ENCODE data around the gene EPHB1. TPM values are rescaled to one million over a fixed set of nuclear protein-coding genes. Genes with fewer than 3 reads are reported as not detected.

Gene EPHB1
- total and polyA plus RNA-seq, 2 donors (not counting 3 experiments of a cell fraction or from before 2014, with no cell fraction given), result 1.3 to 5.2 TPM

DNA sequence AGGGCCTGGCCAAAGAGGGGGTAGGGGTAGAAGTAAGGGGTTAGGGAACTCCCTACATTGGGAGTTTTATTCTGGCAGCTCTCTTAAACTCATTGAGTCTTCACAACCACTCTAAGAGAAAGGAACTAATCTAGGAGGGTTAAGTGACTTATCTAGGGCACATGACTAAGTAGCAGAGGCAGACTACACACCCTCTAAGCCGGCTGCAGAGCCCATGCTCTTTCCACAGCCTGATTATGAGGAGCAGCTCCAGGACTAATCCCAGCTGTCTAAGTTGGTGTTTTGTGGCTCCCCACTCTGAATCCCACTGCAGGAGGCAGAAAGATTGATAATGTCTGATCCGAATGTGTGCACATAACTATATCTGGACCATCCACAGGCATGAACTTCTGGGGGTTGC lies 374.6 kb downstream of the EPHB1 start:
- no peak for TF ChIP-seq POLR2AphosphoS5 (IDR thresholded peaks at IDR 0.05; ENCODE audit: insufficient read depth, low read depth, low read length)
- no peak for TF ChIP-seq POLR2A (IDR thresholded peaks at IDR 0.05; ENCODE audit: low read depth, low read length)
- TF ChIP-seq, protein P1, sequence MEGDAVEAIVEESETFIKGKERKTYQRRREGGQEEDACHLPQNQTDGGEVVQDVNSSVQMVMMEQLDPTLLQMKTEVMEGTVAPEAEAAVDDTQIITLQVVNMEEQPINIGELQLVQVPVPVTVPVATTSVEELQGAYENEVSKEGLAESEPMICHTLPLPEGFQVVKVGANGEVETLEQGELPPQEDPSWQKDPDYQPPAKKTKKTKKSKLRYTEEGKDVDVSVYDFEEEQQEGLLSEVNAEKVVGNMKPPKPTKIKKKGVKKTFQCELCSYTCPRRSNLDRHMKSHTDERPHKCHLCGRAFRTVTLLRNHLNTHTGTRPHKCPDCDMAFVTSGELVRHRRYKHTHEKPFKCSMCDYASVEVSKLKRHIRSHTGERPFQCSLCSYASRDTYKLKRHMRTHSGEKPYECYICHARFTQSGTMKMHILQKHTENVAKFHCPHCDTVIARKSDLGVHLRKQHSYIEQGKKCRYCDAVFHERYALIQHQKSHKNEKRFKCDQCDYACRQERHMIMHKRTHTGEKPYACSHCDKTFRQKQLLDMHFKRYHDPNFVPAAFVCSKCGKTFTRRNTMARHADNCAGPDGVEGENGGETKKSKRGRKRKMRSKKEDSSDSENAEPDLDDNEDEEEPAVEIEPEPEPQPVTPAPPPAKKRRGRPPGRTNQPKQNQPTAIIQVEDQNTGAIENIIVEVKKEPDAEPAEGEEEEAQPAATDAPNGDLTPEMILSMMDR (IDR thresholded peaks at IDR 0.05; ENCODE audit: extremely low read depth in 1 of 2, insufficient read depth in 1 of 2, low read depth in 1 of 2, low read length in 2 of 2), result no peak
- TF ChIP-seq FOS (IDR thresholded peaks at IDR 0.05; ENCODE audit: borderline replicate concordance, insufficient read depth, low read length), result no peak
- Histone ChIP-seq H3K4me2 (ENCODE audit: insufficient read depth, low read length) (no peak overlapping the region), H3K27me3 (ENCODE audit: control insufficient read depth in 2 of 2, insufficient read depth in 2 of 2, low read length in 2 of 2) (no peaks in the 10 kb centered on the region), H3K9me1 (replicated peaks; ENCODE audit: control insufficient read depth, extremely low read depth, insufficient read depth, low read length) (no peaks in the 10 kb centered on the region), H4K20me1 (replicated peaks; ENCODE audit: control insufficient read depth, extremely low read depth, insufficient read depth, low read length) (no peaks in the 10 kb centered on the region), H3K4me1 (ENCODE audit: control insufficient read depth, extremely low read depth, insufficient read depth, low read length) (no peaks in the 10 kb centered on the region), H3K36me3 (ENCODE audit: control insufficient read depth in 2 of 2, extremely low read depth in 1 of 2, insufficient read depth in 2 of 2, low read length in 2 of 2) (no peaks in the 10 kb centered on the region), H2AFZ (ENCODE audit: low read depth, low read length) (no peak overlapping the region), H3K27ac (ENCODE audit: insufficient read depth, low read depth, low read length) (no peak overlapping the region), H3K9me3 (replicated peaks; ENCODE audit: control insufficient read depth, insufficient read depth, low read length) (peaks cover 2% of the 10 kb centered on the region), H3K79me2 (ENCODE audit: control insufficient read depth, insufficient read depth, low read length) (no peaks in the 10 kb centered on the region), H3K4me3 (replicated peaks in 1 of 3; ENCODE audit: insufficient read depth in 1 of 3, low read depth in 1 of 3, low read length in 3 of 3) (no peak overlapping the region), H3K9ac (replicated peaks; ENCODE audit: extremely low read depth, insufficient read depth, low read length) (no peak overlapping the region)
- dilution Hi-C loops (cut with MboI; ENCODE audit: extremely low pct_ligation_motif_present, low sequenced_read_pairs) (no loop called here), intact Hi-C loops (cut with micrococcal nuclease) (no loop called here)
- no peak for FAIRE-seq
- no peak for DNase-seq (ENCODE audit: low read depth, low spot score)
- BruUV-seq (replicated peaks), result no TSS peak
- ChIA-PET CTCF (no interaction called here), POLR2A (no interaction called here)

DNA sequence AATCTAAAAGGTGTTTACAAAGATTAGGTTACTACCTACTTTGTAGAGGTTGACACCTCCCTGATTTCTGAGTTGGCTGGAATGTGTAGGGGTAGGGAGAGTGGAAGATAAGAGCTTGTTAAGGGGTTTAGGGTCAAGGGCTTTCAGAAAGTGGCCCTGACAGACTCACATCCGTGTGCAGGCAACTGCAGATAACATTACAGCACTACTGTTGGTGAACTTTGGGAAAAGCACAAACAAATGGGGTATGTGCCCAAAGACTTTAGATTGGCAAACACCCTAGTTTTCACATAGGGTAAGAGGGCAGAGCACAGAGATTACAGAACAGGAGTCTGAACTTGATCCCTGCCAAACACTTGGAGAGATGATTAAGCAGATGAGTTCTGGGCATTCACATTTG lies 375.7 kb downstream of the EPHB1 start:
- CTCF ChIA-PET, result no interaction called here
- intact Hi-C loops (cut with micrococcal nuclease), result no loop called here

More for the DNA sequence above, 375.7 kb downstream of the EPHB1 start:
- POLR2A ChIA-PET, result no interaction called here
- Histone ChIP-seq H3K4me2 (ENCODE audit: insufficient read depth, low read length) (no peak overlapping the region), H3K27ac (ENCODE audit: insufficient read depth, low read depth, low read length) (no peak overlapping the region), H3K9me3 (replicated peaks; ENCODE audit: control insufficient read depth, insufficient read depth, low read length) (peaks cover 2% of the 10 kb centered on the region), H3K9ac (replicated peaks; ENCODE audit: extremely low read depth, insufficient read depth, low read length) (no peak overlapping the region), H3K36me3 (ENCODE audit: control insufficient read depth in 2 of 2, extremely low read depth in 1 of 2, insufficient read depth in 2 of 2, low read length in 2 of 2) (no peaks in the 10 kb centered on the region), H3K27me3 (ENCODE audit: control insufficient read depth in 2 of 2, insufficient read depth in 2 of 2, low read length in 2 of 2) (no peaks in the 10 kb centered on the region), H3K79me2 (ENCODE audit: control insufficient read depth, insufficient read depth, low read length) (no peaks in the 10 kb centered on the region), H3K4me3 (replicated peaks in 1 of 3; ENCODE audit: insufficient read depth in 1 of 3, low read depth in 1 of 3, low read length in 3 of 3) (no peak overlapping the region), H3K4me1 (ENCODE audit: control insufficient read depth, extremely low read depth, insufficient read depth, low read length) (no peaks in the 10 kb centered on the region), H2AFZ (ENCODE audit: low read depth, low read length) (no peak overlapping the region), H4K20me1 (replicated peaks; ENCODE audit: control insufficient read depth, extremely low read depth, insufficient read depth, low read length) (no peaks in the 10 kb centered on the region), H3K9me1 (replicated peaks; ENCODE audit: control insufficient read depth, extremely low read depth, insufficient read depth, low read length) (no peaks in the 10 kb centered on the region)
- FAIRE-seq, result no peak
- dilution Hi-C loops (cut with MboI; ENCODE audit: extremely low pct_ligation_motif_present, low sequenced_read_pairs), result no loop called here
- BruUV-seq (replicated peaks), result no TSS peak
- TF ChIP-seq POLR2AphosphoS5 (IDR thresholded peaks at IDR 0.05; ENCODE audit: insufficient read depth, low read depth, low read length) (no peak), JUN (IDR thresholded peaks at IDR 0.05; ENCODE audit: borderline replicate concordance, insufficient read depth, insufficient read length, low read depth) (no peak), EZH2 (IDR thresholded peaks at IDR 0.05; ENCODE audit: borderline replicate concordance, low read depth, low read length, severe bottlenecking) (no peak), FOS (IDR thresholded peaks at IDR 0.05; ENCODE audit: borderline replicate concordance, insufficient read depth, low read length) (no peak)
- DNase-seq (ENCODE audit: low read depth, low spot score), result no peak
